PC-9 (cell line): ENCODE measurements around the gene GPR176.

ENCODE experiments used
- EZH2 ChIP-seq: fragments of 200-600 bp; sonication (generic); IDR thresholded peaks from 2 replicates; pipeline ENCODE4 v1.8.0; 2017; ENCODE audit warnings: antibody characterized with exemption, low read depth
- TF ChIP-seq, protein P1 (sequence below): fragments of 200-600 bp; sonication (generic); conservative IDR thresholded peaks from 2 replicates; pipeline ENCODE4 v1.6.1; 2017; ENCODE audit warnings: mixed run types, antibody characterized with exemption, mild to moderate bottlenecking, moderate library complexity

- TF ChIP-seq, protein P1, sequence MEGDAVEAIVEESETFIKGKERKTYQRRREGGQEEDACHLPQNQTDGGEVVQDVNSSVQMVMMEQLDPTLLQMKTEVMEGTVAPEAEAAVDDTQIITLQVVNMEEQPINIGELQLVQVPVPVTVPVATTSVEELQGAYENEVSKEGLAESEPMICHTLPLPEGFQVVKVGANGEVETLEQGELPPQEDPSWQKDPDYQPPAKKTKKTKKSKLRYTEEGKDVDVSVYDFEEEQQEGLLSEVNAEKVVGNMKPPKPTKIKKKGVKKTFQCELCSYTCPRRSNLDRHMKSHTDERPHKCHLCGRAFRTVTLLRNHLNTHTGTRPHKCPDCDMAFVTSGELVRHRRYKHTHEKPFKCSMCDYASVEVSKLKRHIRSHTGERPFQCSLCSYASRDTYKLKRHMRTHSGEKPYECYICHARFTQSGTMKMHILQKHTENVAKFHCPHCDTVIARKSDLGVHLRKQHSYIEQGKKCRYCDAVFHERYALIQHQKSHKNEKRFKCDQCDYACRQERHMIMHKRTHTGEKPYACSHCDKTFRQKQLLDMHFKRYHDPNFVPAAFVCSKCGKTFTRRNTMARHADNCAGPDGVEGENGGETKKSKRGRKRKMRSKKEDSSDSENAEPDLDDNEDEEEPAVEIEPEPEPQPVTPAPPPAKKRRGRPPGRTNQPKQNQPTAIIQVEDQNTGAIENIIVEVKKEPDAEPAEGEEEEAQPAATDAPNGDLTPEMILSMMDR, result no peak
- no peak for TF ChIP-seq EZH2
Measured at GRCh38 chr15:39835550-39835949, 84.5 kb downstream of the GPR176 start.
